HEK293 (cell line): ENCODE measurements around the gene MEAF6.
A peak's percentile ranks its signal among the peaks of the same experiment; 100 is the strongest.

Experiments
- CTCF ChIA-PET: fragments of 350-600 bp; formaldehyde crosslinking; extraction: SDS; loops from one replicate; lab custom pipeline; 2021; ENCODE audit warnings: antibody characterized with exemption; lab: Yijun Ruan, JAX
- POLR2A ChIA-PET: fragments of 300-600 bp; formaldehyde crosslinking; extraction: SDS; loops from one replicate; lab custom pipeline; 2020; ENCODE audit warnings: antibody characterized with exemption, inconsistent platforms; lab: Yijun Ruan, JAX
- H3K27ac ChIP-seq: fragments of 200-500 bp; sonication (Bioruptor generic); 2 replicates; pipeline ENCODE4 v1.5.1; 2014; ENCODE audit warnings: low read depth, low read length, control low read depth, inconsistent platforms; ENCODE audit errors: extremely low read depth
- H3K36me3 ChIP-seq, 2 experiments: fragments of 200-500 bp in 1 of 2; sonication (Bioruptor generic) in 1 of 2; 1 replicate in 1 of 2; 2 replicates in 1 of 2; pipeline ENCODE4 v1.5.1; 2014 to 2017; ENCODE audit warnings: inconsistent platforms in 2 of 2, low read length in 2 of 2; ENCODE audit not compliant: control insufficient read depth in 2 of 2, insufficient read depth in 1 of 2
- H3K4me1 ChIP-seq: fragments of 200-500 bp; sonication (Bioruptor generic); 2 replicates; pipeline ENCODE4 v1.5.1; 2014; ENCODE audit warnings: mild to moderate bottlenecking, low read length, inconsistent platforms; ENCODE audit not compliant: control insufficient read depth, insufficient read depth
- H3K4me3 ChIP-seq: 2 replicates; pipeline ENCODE4 v1.5.1; 2011; ENCODE audit warnings: low read depth, mild to moderate bottlenecking, control low read depth, low read length, moderate library complexity
- H3K9me3 ChIP-seq: fragments of 200-500 bp; sonication (Bioruptor generic); 2 replicates; pipeline ENCODE4 v1.5.1; 2014; ENCODE audit warnings: low read depth, low read length, inconsistent platforms; ENCODE audit not compliant: control insufficient read depth, insufficient read depth
- BCL11B ChIP-seq: fragments of 450-650 bp; formaldehyde crosslinking; IDR thresholded peaks from 2 replicates; pipeline ENCODE4 v1.5.1; 2016; ENCODE audit warnings: low read depth, missing biosample characterization, missing genetic modification characterization
- ZIC2 ChIP-seq: fragments of 450-650 bp; formaldehyde crosslinking; IDR thresholded peaks from 2 replicates; pipeline ENCODE4 v1.5.1; 2016; ENCODE audit warnings: missing biosample characterization, missing genetic modification characterization
- ZNF214 ChIP-seq: fragments of 450-650 bp; formaldehyde crosslinking; IDR thresholded peaks from 2 replicates; pipeline ENCODE4 v1.5.1; 2017; ENCODE audit warnings: missing biosample characterization, mild to moderate bottlenecking, missing genetic modification characterization, borderline replicate concordance
- ZNF26 ChIP-seq: fragments of 450-650 bp; formaldehyde crosslinking; IDR thresholded peaks from 2 replicates; pipeline ENCODE4 v1.5.1; 2016; ENCODE audit warnings: missing biosample characterization, missing genetic modification characterization
- ZNF280C ChIP-seq: fragments of 450-650 bp; formaldehyde crosslinking; IDR thresholded peaks from 2 replicates; pipeline ENCODE4 v1.5.1; 2016; ENCODE audit warnings: missing biosample characterization, missing genetic modification characterization
- ZNF335 ChIP-seq: fragments of 450-650 bp; formaldehyde crosslinking; conservative IDR thresholded peaks from 2 replicates; pipeline ENCODE4 v1.5.1; 2016; ENCODE audit warnings: missing biosample characterization, missing genetic modification characterization
- ZNF433 ChIP-seq: fragments of 450-650 bp; formaldehyde crosslinking; IDR thresholded peaks from 2 replicates; pipeline ENCODE4 v1.5.1; 2016; ENCODE audit warnings: missing biosample characterization, missing genetic modification characterization, low read depth
- ZNF600 ChIP-seq: fragments of 450-650 bp; formaldehyde crosslinking; IDR thresholded peaks from 2 replicates; pipeline ENCODE4 v1.5.1; 2016; ENCODE audit warnings: missing biosample characterization, missing genetic modification characterization
- TF ChIP-seq, protein P1 (sequence below): fragments of 450-650 bp; formaldehyde crosslinking; IDR thresholded peaks from 2 replicates; pipeline ENCODE4 v1.5.1; 2017; ENCODE audit warnings: missing biosample characterization, missing genetic modification characterization
- TF ChIP-seq, protein P2 (sequence below): fragments of 450-650 bp; formaldehyde crosslinking; IDR thresholded peaks from 2 replicates; pipeline ENCODE4 v1.5.1; 2016; ENCODE audit warnings: missing biosample characterization, missing genetic modification characterization
- TF ChIP-seq, protein P3 (sequence below): fragments of 450-650 bp; formaldehyde crosslinking; optimal IDR thresholded peaks from 2 replicates; pipeline ENCODE3; 2016; ENCODE audit warnings: missing biosample characterization, mild to moderate bottlenecking, missing genetic modification characterization

The MEAF6 gene

DNA sequence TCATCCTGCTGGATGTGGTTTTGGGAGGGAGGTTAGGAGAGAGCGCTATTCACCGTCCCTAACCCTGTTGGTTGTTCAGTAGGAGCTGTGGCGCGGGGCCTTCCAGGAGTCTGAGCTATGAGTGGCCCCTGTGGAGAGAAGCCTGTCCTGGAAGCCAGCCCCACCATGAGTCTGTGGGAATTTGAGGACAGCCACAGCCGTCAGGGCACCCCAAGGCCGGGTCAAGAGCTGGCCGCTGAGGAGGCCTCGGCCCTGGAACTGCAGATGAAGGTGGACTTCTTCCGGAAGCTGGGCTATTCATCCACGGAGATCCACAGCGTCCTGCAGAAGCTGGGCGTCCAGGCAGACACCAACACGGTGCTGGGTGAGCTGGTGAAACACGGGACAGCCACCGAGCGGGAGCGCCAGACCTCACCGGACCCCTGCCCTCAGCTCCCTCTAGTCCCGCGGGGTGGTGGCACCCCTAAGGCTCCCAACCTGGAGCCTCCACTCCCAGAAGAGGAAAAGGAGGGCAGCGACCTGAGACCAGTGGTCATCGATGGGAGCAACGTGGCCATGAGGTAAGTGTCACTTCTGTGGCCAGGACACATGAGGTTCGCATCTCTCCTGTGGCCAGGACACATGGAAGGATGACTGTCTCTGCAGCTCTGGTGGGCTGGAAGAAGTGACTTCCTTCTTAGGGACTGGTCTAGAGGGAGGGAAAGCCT lies 39.0 kb downstream of the MEAF6 start:
- H3K4me3 ChIP-seq = peak overlapping the region; percentile 71
- TF ChIP-seq, protein P1, sequence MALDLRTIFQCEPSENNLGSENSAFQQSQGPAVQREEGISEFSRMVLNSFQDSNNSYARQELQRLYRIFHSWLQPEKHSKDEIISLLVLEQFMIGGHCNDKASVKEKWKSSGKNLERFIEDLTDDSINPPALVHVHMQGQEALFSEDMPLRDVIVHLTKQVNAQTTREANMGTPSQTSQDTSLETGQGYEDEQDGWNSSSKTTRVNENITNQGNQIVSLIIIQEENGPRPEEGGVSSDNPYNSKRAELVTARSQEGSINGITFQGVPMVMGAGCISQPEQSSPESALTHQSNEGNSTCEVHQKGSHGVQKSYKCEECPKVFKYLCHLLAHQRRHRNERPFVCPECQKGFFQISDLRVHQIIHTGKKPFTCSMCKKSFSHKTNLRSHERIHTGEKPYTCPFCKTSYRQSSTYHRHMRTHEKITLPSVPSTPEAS = no peak
- no peak for TF ChIP-seq ZNF214
- TF ChIP-seq BCL11B (tag by site-specific recombination) = 0 out of 2 replicates have a peak, but pooled peaks have one; percentile 56
- TF ChIP-seq ZIC2 (tag by site-specific recombination) = peak; percentile 42; the same call in 1 of the 2 replicates
- TF ChIP-seq ZNF433 (tag by site-specific recombination) = no peak
- TF ChIP-seq ZNF280C = no peak
- H3K4me1 ChIP-seq = peaks cover 18% of the 10 kb centered on the region
- no peak overlapping the region for H3K27ac ChIP-seq
- no peaks in the 10 kb centered on the region for H3K9me3 ChIP-seq
- POLR2A ChIA-PET = interaction anchor here (0.6 to 4.6 kb wide), 11 partner anchors 10 to 1513 kb away, joined by 3 to 43 read pairs (median 5); partner anchors contain the start of genes MEAF6 and SNIP1
- peaks cover 0 to 51% of the 10 kb centered on the region in 2 experiments; a peak in 1 of 3 replicates for H3K36me3 ChIP-seq
- CTCF ChIA-PET = interaction anchor here (0.8 to 10.7 kb wide), 6 partner anchors 10 to 206 kb away, joined by 3 to 127 read pairs (median 6); no protein-coding TSS in a partner anchor

GRCh38 chr1:37474697-37475379 lies 39.7 kb downstream of the MEAF6 start:
- no peaks in the 10 kb centered on the region for H3K9me3 ChIP-seq
- H3K4me1 ChIP-seq = peaks cover 18% of the 10 kb centered on the region
- peak; percentile 30 for TF ChIP-seq ZNF335 (tag by site-specific recombination)
- TF ChIP-seq ZNF26 (tag by site-specific recombination) = no peak
- peak; percentile 15 for TF ChIP-seq ZNF600 (tag by site-specific recombination)
- TF ChIP-seq, protein P2, sequence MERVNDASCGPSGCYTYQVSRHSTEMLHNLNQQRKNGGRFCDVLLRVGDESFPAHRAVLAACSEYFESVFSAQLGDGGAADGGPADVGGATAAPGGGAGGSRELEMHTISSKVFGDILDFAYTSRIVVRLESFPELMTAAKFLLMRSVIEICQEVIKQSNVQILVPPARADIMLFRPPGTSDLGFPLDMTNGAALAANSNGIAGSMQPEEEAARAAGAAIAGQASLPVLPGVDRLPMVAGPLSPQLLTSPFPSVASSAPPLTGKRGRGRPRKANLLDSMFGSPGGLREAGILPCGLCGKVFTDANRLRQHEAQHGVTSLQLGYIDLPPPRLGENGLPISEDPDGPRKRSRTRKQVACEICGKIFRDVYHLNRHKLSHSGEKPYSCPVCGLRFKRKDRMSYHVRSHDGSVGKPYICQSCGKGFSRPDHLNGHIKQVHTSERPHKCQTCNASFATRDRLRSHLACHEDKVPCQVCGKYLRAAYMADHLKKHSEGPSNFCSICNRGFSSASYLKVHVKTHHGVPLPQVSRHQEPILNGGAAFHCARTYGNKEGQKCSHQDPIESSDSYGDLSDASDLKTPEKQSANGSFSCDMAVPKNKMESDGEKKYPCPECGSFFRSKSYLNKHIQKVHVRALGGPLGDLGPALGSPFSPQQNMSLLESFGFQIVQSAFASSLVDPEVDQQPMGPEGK (tag by site-specific recombination) = peak; percentile 31; the same call in 1 of the 2 replicates
- TF ChIP-seq, protein P3, sequence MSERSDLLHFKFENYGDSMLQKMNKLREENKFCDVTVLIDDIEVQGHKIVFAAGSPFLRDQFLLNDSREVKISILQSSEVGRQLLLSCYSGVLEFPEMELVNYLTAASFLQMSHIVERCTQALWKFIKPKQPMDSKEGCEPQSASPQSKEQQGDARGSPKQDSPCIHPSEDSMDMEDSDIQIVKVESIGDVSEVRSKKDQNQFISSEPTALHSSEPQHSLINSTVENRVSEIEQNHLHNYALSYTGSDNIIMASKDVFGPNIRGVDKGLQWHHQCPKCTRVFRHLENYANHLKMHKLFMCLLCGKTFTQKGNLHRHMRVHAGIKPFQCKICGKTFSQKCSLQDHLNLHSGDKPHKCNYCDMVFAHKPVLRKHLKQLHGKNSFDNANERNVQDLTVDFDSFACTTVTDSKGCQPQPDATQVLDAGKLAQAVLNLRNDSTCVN (tag by site-specific recombination) = peak; percentile 58
- POLR2A ChIA-PET = interaction anchor here (0.6 to 4.6 kb wide), 12 partner anchors 10 to 425 kb away, joined by 3 to 43 read pairs (median 4); partner anchors contain the start of genes MEAF6 and SNIP1
- peaks cover 0 to 44% of the 10 kb centered on the region in 2 experiments; a peak in 1 of 3 replicates for H3K36me3 ChIP-seq
- H3K4me3 ChIP-seq = peak overlapping the region; percentile 71
- H3K27ac ChIP-seq = peak overlapping the region; percentile 42; the same call in 1 of the 2 replicates
- CTCF ChIA-PET = interaction anchor here (1.3 to 10.7 kb wide), 4 partner anchors 9 to 207 kb away, joined by 6 to 127 read pairs (median 6); no protein-coding TSS in a partner anchor
